Measurements from ENCODE around the gene KPNA6. TPM values are rescaled to one million over a fixed set of nuclear protein-coding genes. Genes with fewer than 3 reads are reported as not detected.

KPNA6 gene
- total and polyA plus RNA-seq, 2 of the 13 experiments (the other 11 are each of a cell fraction or from before 2014, with no cell fraction given): 22.0 to 47.5 TPM

- TF ChIP-seq YEATS4 (CRISPR knock-in tag; IDR thresholded peaks at IDR 0.05; ENCODE audit: borderline replicate concordance): peak; percentile 53
- TF ChIP-seq ATF3 (CRISPR knock-in tag; IDR thresholded peaks at IDR 0.05): no peak
- TF ChIP-seq KDM5B (CRISPR knock-in tag; IDR thresholded peaks at IDR 0.05; ENCODE audit: borderline replicate concordance): peak; percentile 87
- no peak for TF ChIP-seq HDAC6 (IDR thresholded peaks at IDR 0.05; ENCODE audit: low read depth, low read length)
- no peak for TF ChIP-seq TCF7L2 (IDR thresholded peaks at IDR 0.05; ENCODE audit: low read depth, low read length)
- TF ChIP-seq FOXA1 (IDR thresholded peaks at IDR 0.05): no peak
- peak; percentile 22; the same call in 1 of the 2 replicates for TF ChIP-seq FOXA1 (CRISPR knock-in tag; IDR thresholded peaks at IDR 0.05)
- TF ChIP-seq ZNF746 (CRISPR knock-in tag; IDR thresholded peaks at IDR 0.05): no peak
- 0 out of 2 replicates have a peak, but pooled peaks have one; percentile 27 for TF ChIP-seq RXRB (CRISPR knock-in tag; IDR thresholded peaks at IDR 0.05; ENCODE audit: borderline replicate concordance)
- peak; percentile 51 for TF ChIP-seq MAX (IDR thresholded peaks at IDR 0.05)
- peak; percentile 93 for TF ChIP-seq ZFY (CRISPR knock-in tag; IDR thresholded peaks at IDR 0.05)
- peak; percentile 22; the same call in 1 of the 2 replicates for TF ChIP-seq SATB2 (CRISPR knock-in tag; IDR thresholded peaks at IDR 0.05)
- TF ChIP-seq JARID2 (CRISPR knock-in tag; IDR thresholded peaks at IDR 0.05; ENCODE audit: insufficient replicate concordance): no peak
- no peak for TF ChIP-seq ARNT (IDR thresholded peaks at IDR 0.05)
- TF ChIP-seq MXI1 (IDR thresholded peaks at IDR 0.05; ENCODE audit: borderline replicate concordance, low read depth, low read length): peak; percentile 69; the same call in 1 of the 3 replicates
- TF ChIP-seq ISX (CRISPR knock-in tag; conservative IDR thresholded peaks at IDR 0.05): 0 out of 2 replicates have a peak, but pooled peaks have one; percentile 37
- TF ChIP-seq TAF1 (CRISPR knock-in tag; IDR thresholded peaks at IDR 0.05): peak; percentile 79
- TF ChIP-seq ZNF317 (CRISPR knock-in tag; IDR thresholded peaks at IDR 0.05): 0 out of 2 replicates have a peak, but pooled peaks have one; percentile 28
- no peak for TF ChIP-seq ZNF224 (CRISPR knock-in tag; IDR thresholded peaks at IDR 0.05)
- TF ChIP-seq ZNF629 (CRISPR knock-in tag; conservative IDR thresholded peaks at IDR 0.05): peak; percentile 32; the same call in 1 of the 2 replicates
- 0 out of 2 replicates have a peak, but pooled peaks have one; percentile 43 for TF ChIP-seq MEIS2 (CRISPR knock-in tag; IDR thresholded peaks at IDR 0.05)
- TF ChIP-seq TGIF2 (CRISPR knock-in tag; IDR thresholded peaks at IDR 0.05): peak; percentile 36; the same call in 1 of the 2 replicates
- no peak for TF ChIP-seq FOXO4 (CRISPR knock-in tag; conservative IDR thresholded peaks at IDR 0.05)
- TF ChIP-seq TARDBP (CRISPR knock-in tag; IDR thresholded peaks at IDR 0.05): peak; percentile 61
- TF ChIP-seq KLF9 (CRISPR knock-in tag; IDR thresholded peaks at IDR 0.05; ENCODE audit: low read depth): 0 out of 2 replicates have a peak, but pooled peaks have one; percentile 81
- no peak for TF ChIP-seq ZNF503 (CRISPR knock-in tag; IDR thresholded peaks at IDR 0.05)
- 0 out of 2 replicates have a peak, but pooled peaks have one; percentile 32 for TF ChIP-seq CCDC6 (CRISPR knock-in tag; IDR thresholded peaks at IDR 0.05)
Observed at GRCh38 chr1:32107742-32108661, at the start of gene KPNA6 (continued).
